ENCODE data around the gene DAB2IP. TPM values are rescaled to one million over a fixed set of nuclear protein-coding genes. Genes with fewer than 3 reads are reported as not detected.

DAB2IP gene
- total RNA-seq, 1 experiment from 2014 or later, result 31.0 TPM

GRCh38 chr9:121691890-121692289 lies 40.5 kb downstream of the DAB2IP start:
- ChIA-PET CTCF (interaction anchor here (1.3 to 2.9 kb wide), 2 partner anchors 8 to 11 kb away, joined by 11 to 13 read pairs; no protein-coding TSS in a partner anchor), RAD21 (ENCODE audit: low non-redundant PET in 1 of 2, low total read pairs in 2 of 2, uncharacterized antibody in 2 of 2, unreplicated experiment in 2 of 2) (no interaction called here), POLR2A (no interaction called here)
- Histone ChIP-seq H2AFZ (ENCODE audit: low read depth, low read length, poor library complexity, severe bottlenecking) (no peak overlapping the region), H3K9ac (ENCODE audit: low read length) (no peak overlapping the region), H3K9me3 (ENCODE audit: control insufficient read depth in 1 of 2, insufficient read depth in 1 of 2, low read depth in 1 of 2, low read length in 2 of 2) (no peaks in the 10 kb centered on the region), H3K27ac (ENCODE audit: low read depth, low read length) (no peak overlapping the region), H4K20me1 (ENCODE audit: insufficient read depth) (no peaks in the 10 kb centered on the region), H3K36me3 (ENCODE audit: control insufficient read depth in 1 of 2, insufficient read depth in 2 of 2, low read length in 2 of 2) (no peaks in the 10 kb centered on the region), H3K4me1 (ENCODE audit: control insufficient read depth in 1 of 2, insufficient read depth in 2 of 2, low read length in 2 of 2) (peaks cover 15 to 38% of the 10 kb centered on the region in 2 experiments), H3K4me2 (ENCODE audit: low read length) (peak overlapping the region; percentile 57), H3K9me2 (ENCODE audit: insufficient read depth) (no peaks in the 10 kb centered on the region), H3K4me3 (replicated peaks in 1 of 2; ENCODE audit: low read depth in 1 of 2, low read length in 2 of 2) (no peak overlapping the region), H3K27me3 (ENCODE audit: insufficient read depth, low read length) (no peaks in the 10 kb centered on the region), H3K79me2 (ENCODE audit: insufficient read depth, low read length) (no peaks in the 10 kb centered on the region)
- TF ChIP-seq POLR2AphosphoS5 (IDR thresholded peaks at IDR 0.05; ENCODE audit: low read depth, low read length), result no peak
- no peak for TF ChIP-seq CTCF (IDR thresholded peaks at IDR 0.05 in 2 of 3, conservative IDR thresholded peaks at IDR 0.05 in 1 of 3; ENCODE audit: borderline replicate concordance in 1 of 3, insufficient read depth in 1 of 3, low read depth in 2 of 3, low read length in 2 of 3)
- no peak for TF ChIP-seq EGR1 (IDR thresholded peaks at IDR 0.05; ENCODE audit: low read depth)
- TF ChIP-seq SRF (IDR thresholded peaks at IDR 0.05; ENCODE audit: low read depth), result no peak
- TF ChIP-seq CBX3 (IDR thresholded peaks at IDR 0.05; ENCODE audit: low read depth), result no peak
- TF ChIP-seq REST (IDR thresholded peaks at IDR 0.05; ENCODE audit: low read depth), result no peak
- ATAC-seq, result no peak
- no TSS peak for BruUV-seq (replicated peaks)
- DNase-seq (ENCODE audit: low read depth, low spot score), result no peak
- intact Hi-C loops (cut with micrococcal nuclease), result loop anchor here (2.0 kb wide), 1 partner anchor 145 kb away; no protein-coding TSS in a partner anchor

Data from HCT116 (cell line).